HEK293T (cell line): ENCODE data around the gene PPIL6.

Source experiments
- BHLHE40 ChIP-seq: fragments of 450-650 bp; IDR thresholded peaks from 2 replicates; pipeline ENCODE4 v1.6.1; 2016; ENCODE audit warnings: mild to moderate bottlenecking, moderate library complexity, borderline replicate concordance
- FOXA1 ChIP-seq: fragments of 450-650 bp; IDR thresholded peaks from 2 replicates; pipeline ENCODE4 v1.6.1; 2016; ENCODE audit warnings: mild to moderate bottlenecking
- FOXM1 ChIP-seq: fragments of 450-650 bp; IDR thresholded peaks from 2 replicates; pipeline ENCODE4 v1.6.1; 2017; ENCODE audit warnings: mild to moderate bottlenecking, borderline replicate concordance
- HDGF ChIP-seq: fragments of 450-650 bp; IDR thresholded peaks from 2 replicates; pipeline ENCODE4 v1.6.1; 2017; ENCODE audit warnings: antibody characterized with exemption, borderline replicate concordance
- L3MBTL2 ChIP-seq: fragments of 450-650 bp; conservative IDR thresholded peaks from 2 replicates; pipeline ENCODE4 v1.6.1; 2016; ENCODE audit warnings: mild to moderate bottlenecking
- LEF1 ChIP-seq: fragments of 450-650 bp; IDR thresholded peaks from 2 replicates; pipeline ENCODE4 v1.6.1; 2017; ENCODE audit warnings: mild to moderate bottlenecking, borderline replicate concordance
- PKNOX1 ChIP-seq: fragments of 450-650 bp; IDR thresholded peaks from 2 replicates; pipeline ENCODE4 v1.6.1; 2016
- SP1 ChIP-seq: fragments of 450-650 bp; IDR thresholded peaks from 2 replicates; pipeline ENCODE4 v1.6.1; 2017
- ZNF384 ChIP-seq: fragments of 450-650 bp; IDR thresholded peaks from 2 replicates; pipeline ENCODE4 v1.6.1; 2016

GRCh38 chr6:109452181-109452580 lies 11.8 kb upstream of the PPIL6 start:
- TF ChIP-seq PKNOX1 (no peak), FOXM1 (no peak), SP1 (no peak), HDGF (no peak), BHLHE40 (no peak), LEF1 (no peak), FOXA1 (no peak), L3MBTL2 (no peak), ZNF384 (no peak)
